Dendritic cell treated with granulocyte-macrophage colony-stimulating factor and Interleukin-4, amounts not matched to agents 40 ng/mL and 50 ng/mL, for 4 days (primary cell): ENCODE data around the gene RPS19BP1.
A peak's percentile ranks its signal among the peaks of the same experiment; 100 is the strongest.

Experiments
- H3K27ac Mint-ChIP-seq: one replicate; pipeline ENCODE4 v1.8.0; 2022; ENCODE audit warnings: mild to moderate bottlenecking, mixed read lengths
- H3K27me3 Mint-ChIP-seq: one replicate; pipeline ENCODE4 v1.8.0; 2022; ENCODE audit warnings: mild to moderate bottlenecking, mixed read lengths
- H3K36me3 Mint-ChIP-seq: one replicate; pipeline ENCODE4 v1.8.0; 2022; ENCODE audit warnings: low read depth, mixed read lengths
- H3K4me1 Mint-ChIP-seq: one replicate; pipeline ENCODE4 v1.8.0; 2022; ENCODE audit warnings: low read depth, mixed read lengths
- H3K4me3 Mint-ChIP-seq: one replicate; pipeline ENCODE4 v1.8.0; 2022; ENCODE audit warnings: mild to moderate bottlenecking, moderate library complexity, mixed read lengths
- H3K9me3 Mint-ChIP-seq: one replicate; pipeline ENCODE4 v1.8.0; 2022; ENCODE audit warnings: mixed read lengths
- intact Hi-C: fragments of 100-400 bp; cut with micrococcal nuclease; formaldehyde crosslinking; loops from one replicate; pipeline ENCODE4 v1.15.0; 2022

RPS19BP1 gene

GRCh38 chr22:39490966-39491680, 41.4 kb downstream of the RPS19BP1 start:
- Mint-ChIP-seq H3K27me3 (no peaks in the 10 kb centered on the region), H3K27ac (no peak overlapping the region), H3K4me1 (peaks cover 49% of the 10 kb centered on the region), H3K36me3 (no peaks in the 10 kb centered on the region), H3K9me3 (no peaks in the 10 kb centered on the region), H3K4me3 (no peak overlapping the region)
- intact Hi-C loops: no loop called here

DNA sequence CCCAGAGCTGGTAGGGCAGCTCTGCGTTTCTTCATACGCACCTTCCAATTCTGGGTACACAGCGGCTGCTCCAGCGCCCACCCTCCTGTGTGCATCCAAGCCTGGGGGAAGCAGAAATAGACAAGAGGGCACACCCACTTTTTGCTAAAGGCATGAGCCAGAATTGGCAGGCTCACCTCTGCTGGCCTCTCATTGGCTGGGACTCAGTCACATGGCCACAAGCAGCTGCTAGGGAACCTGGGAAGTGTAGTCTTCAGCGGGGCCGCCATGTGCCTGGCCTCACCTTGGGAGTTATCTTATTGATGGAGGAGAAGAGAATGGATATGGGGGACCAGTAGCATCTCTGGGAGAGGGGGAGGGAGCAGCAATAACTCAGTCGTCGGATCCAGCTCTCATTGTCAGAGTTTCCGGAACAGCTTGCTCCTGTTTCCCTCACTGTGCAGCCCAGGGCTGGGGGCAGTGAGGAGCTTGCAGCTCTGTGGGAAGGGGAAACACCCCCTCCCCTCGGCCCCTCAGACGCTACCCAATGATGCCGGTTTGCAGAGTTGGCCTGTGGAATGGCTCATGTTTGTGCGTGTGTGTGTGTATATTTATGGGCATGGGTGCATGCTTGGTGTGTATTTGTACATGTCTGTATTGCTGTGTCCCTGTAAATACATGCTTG, 42.3 kb downstream of the RPS19BP1 start:
- no peaks in the 10 kb centered on the region for H3K36me3 Mint-ChIP-seq
- H3K27ac Mint-ChIP-seq: peak overlapping the region; percentile 70
- H3K27me3 Mint-ChIP-seq: no peaks in the 10 kb centered on the region
- intact Hi-C loops: no loop called here
- H3K4me3 Mint-ChIP-seq: peak overlapping the region; percentile 46
- no peaks in the 10 kb centered on the region for H3K9me3 Mint-ChIP-seq
- peaks cover 40% of the 10 kb centered on the region for H3K4me1 Mint-ChIP-seq

DNA sequence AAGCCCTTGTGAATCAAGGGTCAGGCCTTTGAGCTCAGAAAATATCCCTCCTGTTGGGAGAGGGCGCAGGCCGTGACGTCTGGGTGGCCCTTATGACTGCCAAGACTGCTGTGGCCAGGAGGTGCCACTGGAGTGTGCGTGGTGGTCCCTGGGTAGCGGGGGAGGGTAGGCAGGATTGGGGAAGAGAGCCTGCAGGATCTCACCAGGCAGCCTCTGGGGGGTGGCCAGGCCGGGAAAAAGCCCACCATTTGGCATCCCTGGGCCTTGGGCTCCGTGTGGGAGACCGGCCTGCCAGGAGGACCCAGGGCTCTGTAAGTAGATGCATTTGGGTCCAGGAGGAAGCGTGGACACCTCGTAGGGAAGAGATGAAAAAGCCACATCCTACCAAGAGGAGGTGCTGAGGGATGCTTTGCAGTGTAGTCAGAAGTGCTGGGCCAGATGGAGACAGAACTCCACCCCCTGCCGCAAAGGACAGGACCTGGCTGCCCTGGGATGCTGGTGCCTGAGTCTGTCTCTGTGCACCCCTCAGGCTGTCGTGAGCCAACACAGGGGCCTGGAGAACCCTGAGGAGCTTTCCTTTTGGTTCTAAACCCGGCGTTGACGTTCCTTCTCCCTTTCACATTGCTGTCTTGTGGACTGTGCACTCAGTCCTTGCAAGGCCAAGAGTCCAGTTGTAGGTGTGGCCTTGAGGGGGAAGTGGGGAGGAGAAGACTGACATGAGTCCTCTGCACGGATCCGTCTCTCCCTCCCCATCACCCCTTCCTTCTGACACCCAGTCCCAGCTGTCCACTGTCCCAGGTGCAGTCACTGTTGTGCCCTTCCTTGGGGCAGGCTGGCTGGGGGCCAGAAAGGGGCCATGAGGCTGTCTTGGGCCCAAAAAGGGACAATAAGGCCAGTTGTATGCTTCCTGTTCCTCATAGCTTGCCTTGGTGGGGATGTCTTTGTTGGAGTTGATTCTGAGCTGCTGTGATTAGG, 43.2 kb downstream of the RPS19BP1 start:
- intact Hi-C loops: no loop called here
- H3K36me3 Mint-ChIP-seq: no peaks in the 10 kb centered on the region
- peak overlapping the region; percentile 46 for H3K4me3 Mint-ChIP-seq
- no peaks in the 10 kb centered on the region for H3K27me3 Mint-ChIP-seq
- H3K9me3 Mint-ChIP-seq: no peaks in the 10 kb centered on the region
- peak overlapping the region; percentile 70 for H3K27ac Mint-ChIP-seq
- peaks cover 31% of the 10 kb centered on the region for H3K4me1 Mint-ChIP-seq

DNA sequence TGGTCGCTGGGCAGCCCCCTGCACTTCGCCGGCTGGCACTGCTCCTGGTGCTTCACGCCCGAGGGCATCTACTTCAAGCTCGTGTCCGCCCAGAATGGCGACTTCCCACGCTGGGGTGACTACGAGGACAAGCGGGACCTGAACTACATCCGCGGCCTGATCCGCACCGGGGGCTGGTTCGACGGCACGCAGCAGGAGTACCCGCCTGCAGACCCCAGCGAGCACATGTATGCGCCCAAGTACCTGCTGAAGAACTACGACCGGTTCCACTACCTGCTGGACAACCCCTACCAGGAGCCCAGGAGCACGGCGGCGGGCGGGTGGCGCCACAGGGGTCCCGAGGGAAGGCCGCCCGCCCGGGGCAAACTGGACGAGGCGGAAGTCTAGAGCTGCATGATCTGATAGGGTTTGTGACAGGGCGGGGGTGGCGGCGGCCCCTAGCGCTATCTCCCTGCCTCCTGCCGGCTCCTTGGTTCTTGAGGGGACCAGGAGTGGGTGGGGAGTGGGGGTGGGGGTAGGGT, 43.9 kb downstream of the RPS19BP1 start:
- Mint-ChIP-seq H3K27me3 (peaks cover 4% of the 10 kb centered on the region), H3K27ac (no peak overlapping the region), H3K36me3 (no peaks in the 10 kb centered on the region), H3K4me3 (no peak overlapping the region), H3K9me3 (no peaks in the 10 kb centered on the region), H3K4me1 (peaks cover 26% of the 10 kb centered on the region)
- intact Hi-C loops: no loop called here

DNA sequence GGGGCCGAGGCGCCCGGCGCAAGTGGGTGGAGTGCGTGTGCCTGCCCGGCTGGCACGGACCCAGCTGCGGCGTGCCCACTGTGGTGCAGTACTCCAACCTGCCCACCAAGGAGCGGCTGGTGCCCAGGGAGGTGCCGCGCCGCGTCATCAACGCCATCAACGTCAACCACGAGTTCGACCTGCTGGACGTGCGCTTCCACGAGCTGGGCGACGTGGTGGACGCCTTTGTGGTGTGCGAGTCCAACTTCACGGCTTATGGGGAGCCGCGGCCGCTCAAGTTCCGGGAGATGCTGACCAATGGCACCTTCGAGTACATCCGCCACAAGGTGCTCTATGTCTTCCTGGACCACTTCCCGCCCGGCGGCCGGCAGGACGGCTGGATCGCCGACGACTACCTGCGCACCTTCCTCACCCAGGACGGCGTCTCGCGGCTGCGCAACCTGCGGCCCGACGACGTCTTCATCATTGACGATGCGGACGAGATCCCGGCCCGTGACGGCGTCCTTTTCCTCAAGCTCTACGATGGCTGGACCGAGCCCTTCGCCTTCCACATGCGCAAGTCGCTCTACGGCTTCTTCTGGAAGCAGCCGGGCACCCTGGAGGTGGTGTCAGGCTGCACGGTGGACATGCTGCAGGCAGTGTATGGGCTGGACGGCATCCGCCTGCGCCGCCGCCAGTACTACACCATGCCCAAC, 44.6 kb downstream of the RPS19BP1 start:
- intact Hi-C loops: no loop called here
- Mint-ChIP-seq H3K27ac (no peak overlapping the region), H3K27me3 (peaks cover 6% of the 10 kb centered on the region), H3K36me3 (no peaks in the 10 kb centered on the region), H3K4me3 (no peak overlapping the region), H3K4me1 (peaks cover 19% of the 10 kb centered on the region), H3K9me3 (no peaks in the 10 kb centered on the region)

GRCh38 chr22:39486951-39487825, 45.4 kb downstream of the RPS19BP1 start:
- H3K9me3 Mint-ChIP-seq: no peaks in the 10 kb centered on the region
- intact Hi-C loops: no loop called here
- no peak overlapping the region for H3K27ac Mint-ChIP-seq
- peaks cover 17% of the 10 kb centered on the region for H3K4me1 Mint-ChIP-seq
- H3K27me3 Mint-ChIP-seq: peaks cover 7% of the 10 kb centered on the region
- no peak overlapping the region for H3K4me3 Mint-ChIP-seq
- H3K36me3 Mint-ChIP-seq: no peaks in the 10 kb centered on the region

DNA sequence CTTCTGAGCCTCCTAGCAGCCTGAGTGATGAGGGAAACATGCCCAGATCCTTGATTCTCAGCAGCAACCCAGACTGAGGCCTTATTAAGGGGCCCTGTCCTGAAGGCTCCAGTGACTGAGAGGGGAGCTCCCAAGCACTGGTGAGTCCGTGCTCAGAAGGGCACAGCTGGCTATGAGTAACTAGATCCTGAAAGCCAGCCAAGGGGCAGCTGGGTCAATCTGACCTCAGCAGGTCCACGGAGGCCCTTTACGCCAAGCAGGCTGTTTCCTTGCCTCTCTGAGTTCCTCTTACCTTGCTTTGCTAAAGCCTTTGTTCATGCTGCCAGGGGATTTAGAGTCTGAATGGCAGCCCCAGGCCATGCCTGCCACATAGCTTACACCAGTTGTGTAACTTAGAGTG, 49.8 kb downstream of the RPS19BP1 start:
- Mint-ChIP-seq H3K4me1 (no peaks in the 10 kb centered on the region), H3K4me3 (no peak overlapping the region), H3K27me3 (peaks cover 10% of the 10 kb centered on the region), H3K9me3 (no peaks in the 10 kb centered on the region), H3K27ac (no peak overlapping the region), H3K36me3 (no peaks in the 10 kb centered on the region)
- intact Hi-C loops: no loop called here

DNA sequence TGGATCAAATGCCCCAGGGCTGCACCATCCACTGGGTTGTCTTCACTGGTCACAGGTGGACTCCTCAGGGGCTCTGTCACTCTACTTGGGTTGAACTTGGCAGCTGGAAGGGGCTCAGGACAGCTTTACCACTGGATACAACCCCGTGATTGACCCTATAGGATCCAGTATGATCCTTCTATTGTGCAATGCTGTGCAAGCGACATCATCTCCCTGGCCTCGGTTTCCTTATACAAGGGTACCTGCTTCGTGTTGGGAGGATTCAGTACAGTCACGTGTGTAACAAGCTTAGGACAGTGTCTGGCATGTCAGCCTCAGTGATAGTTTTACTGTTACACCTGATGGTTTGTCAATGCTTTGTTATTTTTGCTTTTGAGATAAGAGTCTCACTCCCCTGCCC, 51.0 kb downstream of the RPS19BP1 start:
- Mint-ChIP-seq H3K9me3 (no peaks in the 10 kb centered on the region), H3K27me3 (peaks cover 10% of the 10 kb centered on the region), H3K4me1 (no peaks in the 10 kb centered on the region), H3K4me3 (no peak overlapping the region), H3K36me3 (no peaks in the 10 kb centered on the region), H3K27ac (no peak overlapping the region)
- intact Hi-C loops: no loop called here

DNA sequence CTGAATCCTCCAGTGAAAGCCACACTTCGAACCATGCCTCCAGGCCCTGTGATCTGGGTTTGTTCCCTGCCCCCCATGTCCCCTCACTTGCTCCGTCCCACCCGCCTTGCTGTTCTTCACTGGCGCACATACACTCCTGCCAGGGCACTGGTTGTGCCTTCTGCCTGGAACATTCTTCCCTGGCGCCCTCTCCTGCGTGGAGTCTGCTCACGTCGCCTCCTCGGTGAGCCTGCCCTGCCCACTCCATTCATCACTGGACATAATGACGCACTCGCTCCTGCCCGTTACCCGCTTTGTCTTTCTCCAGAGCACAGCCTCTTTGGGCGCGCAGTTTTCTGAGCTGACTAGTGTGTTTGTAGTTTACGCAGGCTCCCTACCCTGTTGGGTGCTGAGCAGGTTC, 51.5 kb downstream of the RPS19BP1 start:
- intact Hi-C loops: no loop called here
- Mint-ChIP-seq H3K36me3 (no peaks in the 10 kb centered on the region), H3K4me1 (no peaks in the 10 kb centered on the region), H3K27ac (no peak overlapping the region), H3K27me3 (peaks cover 10% of the 10 kb centered on the region), H3K9me3 (no peaks in the 10 kb centered on the region), H3K4me3 (no peak overlapping the region)

DNA sequence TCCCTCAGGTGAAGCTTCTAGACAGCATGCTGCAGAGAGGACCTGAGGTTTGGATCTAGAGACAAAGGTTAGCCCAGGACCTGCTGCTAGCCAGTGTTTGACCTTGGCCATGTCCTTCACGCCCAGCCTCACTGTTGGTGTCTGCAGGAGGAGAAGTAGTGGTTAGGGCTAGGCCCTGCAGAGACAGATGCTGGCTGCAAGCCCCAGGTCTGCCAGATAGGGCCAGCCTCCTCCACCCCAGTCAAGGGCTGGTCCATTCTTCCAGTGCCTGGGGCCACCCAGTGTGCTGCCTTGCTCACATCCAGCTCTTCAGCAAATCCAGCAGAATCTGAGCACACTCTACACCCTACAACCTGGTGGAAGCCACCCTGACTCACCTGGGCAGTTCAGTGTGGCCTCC, 52.0 kb downstream of the RPS19BP1 start:
- H3K9me3 Mint-ChIP-seq: no peaks in the 10 kb centered on the region
- peaks cover 10% of the 10 kb centered on the region for H3K27me3 Mint-ChIP-seq
- H3K27ac Mint-ChIP-seq: no peak overlapping the region
- H3K36me3 Mint-ChIP-seq: no peaks in the 10 kb centered on the region
- intact Hi-C loops: no loop called here
- no peaks in the 10 kb centered on the region for H3K4me1 Mint-ChIP-seq
- no peak overlapping the region for H3K4me3 Mint-ChIP-seq

DNA sequence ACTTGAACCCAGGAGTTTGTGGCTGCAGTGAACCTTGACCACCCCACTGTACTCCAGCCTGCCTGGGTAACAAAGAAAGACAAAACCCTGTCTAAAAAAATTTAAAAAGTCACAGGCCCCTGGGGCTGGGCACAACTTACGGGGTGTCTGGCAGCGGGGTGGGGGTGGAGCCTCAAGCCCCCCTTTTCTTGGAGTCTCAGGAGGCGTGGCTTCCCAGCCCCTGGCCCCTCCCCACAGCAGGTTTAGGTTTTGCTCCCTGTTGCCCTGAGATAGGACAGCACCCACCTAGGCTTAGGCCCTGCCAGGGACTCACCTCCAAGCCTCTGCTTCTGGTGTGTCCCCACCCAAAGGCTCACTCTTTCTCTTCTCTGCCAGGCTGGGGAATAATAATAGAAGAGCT, 53.3 kb downstream of the RPS19BP1 start:
- no peak overlapping the region for H3K27ac Mint-ChIP-seq
- intact Hi-C loops: no loop called here
- no peak overlapping the region for H3K4me3 Mint-ChIP-seq
- H3K4me1 Mint-ChIP-seq: no peaks in the 10 kb centered on the region
- H3K27me3 Mint-ChIP-seq: peaks cover 10% of the 10 kb centered on the region
- H3K36me3 Mint-ChIP-seq: no peaks in the 10 kb centered on the region
- no peaks in the 10 kb centered on the region for H3K9me3 Mint-ChIP-seq
